ENCODE results near the gene E2F1. TPM values are rescaled to one million over a fixed set of nuclear protein-coding genes. Genes with fewer than 3 reads are reported as not detected.

Gene E2F1
- total and polyA plus RNA-seq, 2 of the 4 experiments (the other 2 are of a cell fraction), result 10.9 to 14.0 TPM

GRCh38 chr20:33693741-33694638, 7.8 kb upstream of the E2F1 start:
- no TSS peak for BruUV-seq (replicated peaks)
- Histone ChIP-seq H2BK5ac (ENCODE audit: low read depth, low read length, poor library complexity, severe bottlenecking) (no peak overlapping the region), H3K27me3 (ENCODE audit: control insufficient read depth, insufficient read depth, low read length) (no peaks in the 10 kb centered on the region), H3K4me3 (ENCODE audit: insufficient read depth, low read depth, low read length) (no peak overlapping the region), H3K9me3 (ENCODE audit: control insufficient read depth, insufficient read depth, low read length) (no peaks in the 10 kb centered on the region), H4K20me1 (ENCODE audit: insufficient read depth, low read length) (no peaks in the 10 kb centered on the region), H2BK120ac (ENCODE audit: low read depth, low read length) (no peak overlapping the region), H2AFZ (replicated peaks; ENCODE audit: low read length, poor library complexity) (no peak overlapping the region), H3K4me2 (ENCODE audit: low read depth, low read length) (no peak overlapping the region), H2AK9ac (replicated peaks; ENCODE audit: low read depth, low read length, poor library complexity) (no peak overlapping the region), H2AK5ac (ENCODE audit: low read depth, low read length) (no peak overlapping the region), H3K18ac (ENCODE audit: low read depth, low read length) (no peak overlapping the region), H3K14ac (replicated peaks; ENCODE audit: low read depth, low read length) (no peak overlapping the region), H3K23ac (ENCODE audit: low read depth, low read length) (no peak overlapping the region), H3K9ac (ENCODE audit: low read depth, low read length) (no peak overlapping the region), H3K27ac (ENCODE audit: insufficient read depth, low read length) (no peak overlapping the region), H3K4ac (ENCODE audit: low read depth, low read length) (no peak overlapping the region), H3K4me1 (ENCODE audit: control insufficient read depth, insufficient read depth, low read length) (no peaks in the 10 kb centered on the region), H3K36me3 (ENCODE audit: control insufficient read depth, insufficient read depth, low read length) (no peaks in the 10 kb centered on the region), H3K79me1 (ENCODE audit: low read depth in 1 of 2, low read length in 2 of 2) (no peaks in the 10 kb centered on the region), H2BK15ac (ENCODE audit: low read depth, low read length) (no peak overlapping the region), H4K5ac (ENCODE audit: low read depth, low read length) (no peak overlapping the region), H3K56ac (ENCODE audit: extremely low read depth, insufficient read depth, low read length) (no peak overlapping the region), H3K9me1 (ENCODE audit: insufficient read depth, low read length) (0 out of 2 replicates have a peak, but pooled peaks cover 2% of the 10 kb centered on the region), H4K91ac (ENCODE audit: insufficient read depth, low read depth, low read length) (no peak overlapping the region), H4K8ac (ENCODE audit: low read depth in 2 of 2, low read length in 2 of 2) (no peak overlapping the region), H2BK20ac (ENCODE audit: low read depth, low read length) (no peak overlapping the region)
- intact Hi-C loops (cut with micrococcal nuclease), result no loop called here
- dilution Hi-C loops (cut with HindIII; ENCODE audit: low sequenced_read_pairs, unreplicated experiment), result no loop called here
- ChIA-PET CTCF (interaction anchor here (0.8 kb wide), 1 partner anchor 12 kb away, joined by 3 read pairs; no protein-coding TSS in a partner anchor), POLR2A (ENCODE audit: unreplicated experiment) (no interaction called here)
- DNase-seq (no peak), ATAC-seq (ENCODE audit: low read depth) (peak; percentile 37; the same call in 1 of the 2 replicates)
- in situ Hi-C loops (cut with MboI; ENCODE audit: low sequenced_read_pairs), result no loop called here
- 70% methylated on average over 7 of the region's 17 CpGs; no CpG with 5 or more reads in 1 of the 2 experiments for WGBS, 2 experiments (ENCODE audit: extremely low coverage in 2 of 2, insufficient read length in 1 of 2)
- TF ChIP-seq MXI1 (IDR thresholded peaks at IDR 0.05; ENCODE audit: borderline replicate concordance, low read depth, low read length) (no peak), FOS (IDR thresholded peaks at IDR 0.05; ENCODE audit: low read depth, low read length) (no peak), MAFK (IDR thresholded peaks at IDR 0.05; ENCODE audit: low read depth, low read length) (no peak), CHD1 (IDR thresholded peaks at IDR 0.05; ENCODE audit: low read depth, low read length) (no peak), CEBPB (IDR thresholded peaks at IDR 0.05; ENCODE audit: low read depth, low read length) (no peak), ELK1 (IDR thresholded peaks at IDR 0.05; ENCODE audit: borderline replicate concordance, low read depth, low read length) (no peak), RAD21 (IDR thresholded peaks at IDR 0.05; ENCODE audit: low read length) (no peak), RCOR1 (IDR thresholded peaks at IDR 0.05; ENCODE audit: insufficient replicate concordance, low read length) (no peak), POLR2A (IDR thresholded peaks at IDR 0.05; ENCODE audit: low read depth, low read length) (no peak), BHLHE40 (IDR thresholded peaks at IDR 0.05; ENCODE audit: low read depth, low read length) (no peak), MAZ (IDR thresholded peaks at IDR 0.05; ENCODE audit: borderline replicate concordance, low read depth, low read length) (no peak), SMC3 (IDR thresholded peaks at IDR 0.05; ENCODE audit: low read depth, low read length) (no peak)
- TF ChIP-seq, protein P1, sequence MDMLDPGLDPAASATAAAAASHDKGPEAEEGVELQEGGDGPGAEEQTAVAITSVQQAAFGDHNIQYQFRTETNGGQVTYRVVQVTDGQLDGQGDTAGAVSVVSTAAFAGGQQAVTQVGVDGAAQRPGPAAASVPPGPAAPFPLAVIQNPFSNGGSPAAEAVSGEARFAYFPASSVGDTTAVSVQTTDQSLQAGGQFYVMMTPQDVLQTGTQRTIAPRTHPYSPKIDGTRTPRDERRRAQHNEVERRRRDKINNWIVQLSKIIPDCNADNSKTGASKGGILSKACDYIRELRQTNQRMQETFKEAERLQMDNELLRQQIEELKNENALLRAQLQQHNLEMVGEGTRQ (IDR thresholded peaks at IDR 0.05; ENCODE audit: low read depth, low read length), result no peak
